Skeletal muscle satellite cell (primary cell): Measurements from ENCODE around the gene SERTAD1. TPM values are rescaled to one million over a fixed set of nuclear protein-coding genes. Genes with fewer than 3 reads are reported as not detected.
A peak's percentile ranks its signal among the peaks of the same experiment; 100 is the strongest.

Source experiments
- H3K27me3 ChIP-seq: 2 replicates; pipeline ENCODE4 v1.7.0; 2013; ENCODE audit warnings: low read length; ENCODE audit not compliant: control insufficient read depth, insufficient read depth
- H3K36me3 ChIP-seq: 2 replicates; pipeline ENCODE4 v1.7.0; 2013; ENCODE audit warnings: mild to moderate bottlenecking, control low read depth, low read length; ENCODE audit not compliant: insufficient read depth
- H3K4me1 ChIP-seq: 2 replicates; pipeline ENCODE4 v1.7.0; 2013; ENCODE audit warnings: low read length; ENCODE audit not compliant: control insufficient read depth, insufficient read depth
- H3K4me2 ChIP-seq: 2 replicates; pipeline ENCODE4 v1.7.0; 2013; ENCODE audit warnings: mild to moderate bottlenecking, low read length
- H3K4me3 ChIP-seq: 2 replicates; pipeline ENCODE4 v1.7.0; 2013; ENCODE audit warnings: low read length
- H3K9ac ChIP-seq: 2 replicates; pipeline ENCODE4 v1.7.0; 2013; ENCODE audit warnings: mild to moderate bottlenecking, low read depth, low read length, moderate library complexity
- H3K9me3 ChIP-seq: replicated peaks from 2 replicates; pipeline ENCODE4 v1.7.0; 2013; ENCODE audit warnings: mild to moderate bottlenecking, control low read depth, low read length
- total RNA-seq: library from RNA; depleted of rRNA; stranded (reverse); fragments of >200 nt; gene quantifications from 2 replicates; pipeline ENCODE4 v1.2.3, GENCODE V29; 2012; rRNA removed

The SERTAD1 gene, protein sequence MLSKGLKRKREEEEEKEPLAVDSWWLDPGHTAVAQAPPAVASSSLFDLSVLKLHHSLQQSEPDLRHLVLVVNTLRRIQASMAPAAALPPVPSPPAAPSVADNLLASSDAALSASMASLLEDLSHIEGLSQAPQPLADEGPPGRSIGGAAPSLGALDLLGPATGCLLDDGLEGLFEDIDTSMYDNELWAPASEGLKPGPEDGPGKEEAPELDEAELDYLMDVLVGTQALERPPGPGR
- total RNA-seq, result 23.3 and 25.1 TPM in 2 replicates

DNA sequence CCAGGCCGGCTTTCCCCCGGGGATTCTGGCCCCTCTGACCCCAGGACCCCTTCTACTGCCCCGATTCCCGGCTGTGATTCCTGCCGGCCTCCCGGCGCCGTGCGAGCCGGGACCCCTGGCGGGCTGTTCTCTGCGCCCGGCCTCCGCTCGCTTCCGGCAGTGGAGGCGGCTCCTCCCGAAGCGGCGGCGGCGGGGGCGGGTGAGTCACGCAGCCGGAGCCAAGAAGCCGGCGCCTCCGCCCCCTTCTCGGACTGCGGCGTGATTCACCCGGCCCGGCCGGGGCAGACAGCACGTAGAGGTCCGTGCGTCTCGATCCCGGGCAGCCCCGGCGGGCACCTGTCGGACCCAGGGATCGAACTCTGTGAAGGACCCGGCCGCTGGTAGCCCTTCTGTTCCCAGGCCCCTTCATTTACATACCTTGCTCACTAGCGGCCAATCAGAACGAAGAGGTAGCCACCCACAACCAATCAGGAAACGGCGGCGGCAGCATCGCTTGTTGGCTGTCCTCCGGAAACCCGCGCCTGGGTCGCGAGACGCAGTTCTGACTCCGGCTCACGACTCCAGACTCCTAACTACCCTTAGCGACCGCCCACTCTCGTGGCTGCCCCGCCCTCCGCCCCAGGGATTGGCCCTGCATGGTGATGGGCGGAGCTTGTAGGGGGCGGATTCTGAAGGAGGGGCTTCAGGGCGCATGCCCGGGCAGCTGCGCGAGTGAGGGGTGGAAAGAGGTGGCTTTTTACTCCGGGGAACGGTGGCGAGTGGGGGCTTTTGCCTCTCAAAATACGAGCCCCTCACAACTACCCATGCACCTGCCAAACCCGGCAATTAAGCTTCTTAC is at the start of gene SERTAD1:
Gene SERTAD1 (minus strand): TSS at position 543 of the 838 bp plus-strand sequence. CDS start 2,446 bp downstream, outside the sequence.
- H3K4me3 ChIP-seq, result peak within 1 kb of the TSS; percentile 91
- H3K9me3 ChIP-seq, result no peaks in the 10 kb centered on the region
- peaks cover 27% of the 10 kb centered on the region for H3K4me1 ChIP-seq

DNA sequence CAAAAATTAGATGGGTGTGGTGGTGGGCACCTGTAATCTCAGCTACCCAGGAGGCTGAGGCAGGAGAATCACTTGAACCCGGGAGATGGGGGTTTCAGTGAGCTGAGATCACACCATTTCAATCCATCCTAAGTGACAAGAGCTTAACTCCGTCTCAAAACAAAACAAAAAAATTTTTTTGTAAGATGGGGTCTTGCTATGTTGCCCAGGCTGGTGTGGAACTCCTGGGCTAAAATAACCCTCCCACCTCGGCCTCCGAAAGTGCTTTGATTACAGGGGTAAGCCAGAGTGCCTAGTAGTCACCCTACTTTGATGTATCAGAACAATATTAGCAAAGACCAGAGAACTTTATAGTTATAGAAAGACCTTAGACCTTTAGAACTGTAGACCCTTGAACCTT is 48.9 kb upstream of the SERTAD1 start:
- Histone ChIP-seq H3K27me3 (peaks cover 3% of the 10 kb centered on the region), H3K9me3 (no peaks in the 10 kb centered on the region), H3K4me3 (no peak overlapping the region), H3K4me1 (no peaks in the 10 kb centered on the region), H3K9ac (no peak overlapping the region), H3K36me3 (no peaks in the 10 kb centered on the region), H3K4me2 (no peak overlapping the region)

More for the DNA sequence above, at the start of gene SERTAD1:
- H3K9ac ChIP-seq, result peak within 1 kb of the TSS; percentile 98
- no peaks in the 10 kb centered on the region for H3K27me3 ChIP-seq
- H3K4me2 ChIP-seq, result peak within 1 kb of the TSS; percentile 87
- H3K36me3 ChIP-seq, result peaks cover 15% of the 10 kb centered on the region

DNA sequence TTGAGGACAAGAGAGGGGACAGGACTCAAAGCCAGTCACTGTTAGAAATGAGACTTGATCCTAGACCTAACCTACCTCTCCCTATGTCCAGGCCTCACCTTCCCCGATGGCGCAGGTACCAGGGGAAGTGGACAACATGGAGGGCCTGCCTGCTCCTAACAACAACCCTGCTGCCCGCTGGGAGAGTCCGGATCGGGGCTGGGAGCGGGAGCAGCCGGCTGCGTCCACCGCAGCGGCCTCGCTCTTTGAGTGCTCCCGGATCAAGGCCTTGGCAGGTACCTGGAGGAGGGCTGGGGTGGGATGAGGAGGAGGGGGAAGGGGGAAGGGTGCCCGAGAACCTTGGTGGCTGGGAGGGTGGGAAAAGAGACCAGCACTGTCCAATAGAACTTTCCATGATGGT is 46.7 kb upstream of the SERTAD1 start:
- no peaks in the 10 kb centered on the region for H3K4me1 ChIP-seq
- no peaks in the 10 kb centered on the region for H3K36me3 ChIP-seq
- no peak overlapping the region for H3K9ac ChIP-seq
- H3K4me2 ChIP-seq, result no peak overlapping the region
- no peaks in the 10 kb centered on the region for H3K27me3 ChIP-seq
- H3K9me3 ChIP-seq, result no peaks in the 10 kb centered on the region
- no peak overlapping the region for H3K4me3 ChIP-seq

DNA sequence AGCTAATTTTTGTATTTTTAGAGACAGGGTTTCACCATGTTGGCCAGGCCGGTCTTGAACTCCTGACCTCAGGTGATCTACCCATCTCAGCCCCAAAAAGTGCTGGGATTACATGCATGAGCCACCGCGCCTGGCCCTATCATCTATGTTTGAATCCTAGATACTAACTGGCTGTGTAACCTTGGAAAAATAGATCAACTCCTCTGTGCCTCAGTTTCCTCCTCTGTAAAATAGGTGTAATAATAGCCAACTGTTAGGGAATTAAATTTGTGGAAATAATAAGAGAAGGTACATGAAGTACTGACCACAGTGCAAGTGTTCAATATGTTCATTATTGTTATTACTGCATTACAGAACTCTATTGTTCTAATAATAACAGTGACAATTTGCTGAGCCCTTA is 45.3 kb upstream of the SERTAD1 start:
- Histone ChIP-seq H3K4me1 (peaks cover 7% of the 10 kb centered on the region), H3K9me3 (no peaks in the 10 kb centered on the region), H3K9ac (no peak overlapping the region), H3K4me2 (no peak overlapping the region), H3K4me3 (no peak overlapping the region), H3K27me3 (peaks cover 7% of the 10 kb centered on the region), H3K36me3 (no peaks in the 10 kb centered on the region)

DNA sequence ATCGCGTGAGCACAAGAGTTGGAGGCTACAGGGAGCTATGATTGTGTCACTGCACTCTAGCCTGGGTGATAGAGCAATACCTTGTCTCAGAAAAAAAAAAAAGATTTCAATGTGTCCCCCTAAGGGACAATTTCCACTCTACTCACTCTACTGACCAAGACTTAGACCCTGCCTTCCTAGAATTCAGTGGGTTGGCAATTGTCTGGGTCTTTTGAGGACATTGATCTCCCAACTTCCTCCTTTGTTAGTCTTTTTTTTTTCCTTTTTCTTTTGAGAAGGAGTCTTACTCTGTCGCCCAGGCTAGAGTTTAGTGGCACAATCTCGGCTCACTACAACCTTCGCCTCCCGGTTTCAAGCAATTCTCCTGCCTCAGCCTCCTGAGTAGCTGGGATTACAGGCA is 43.2 kb upstream of the SERTAD1 start:
- Histone ChIP-seq H3K27me3 (peaks cover 8% of the 10 kb centered on the region), H3K36me3 (no peaks in the 10 kb centered on the region), H3K9ac (no peak overlapping the region), H3K4me3 (no peak overlapping the region), H3K9me3 (no peaks in the 10 kb centered on the region), H3K4me1 (peaks cover 21% of the 10 kb centered on the region), H3K4me2 (no peak overlapping the region)

DNA sequence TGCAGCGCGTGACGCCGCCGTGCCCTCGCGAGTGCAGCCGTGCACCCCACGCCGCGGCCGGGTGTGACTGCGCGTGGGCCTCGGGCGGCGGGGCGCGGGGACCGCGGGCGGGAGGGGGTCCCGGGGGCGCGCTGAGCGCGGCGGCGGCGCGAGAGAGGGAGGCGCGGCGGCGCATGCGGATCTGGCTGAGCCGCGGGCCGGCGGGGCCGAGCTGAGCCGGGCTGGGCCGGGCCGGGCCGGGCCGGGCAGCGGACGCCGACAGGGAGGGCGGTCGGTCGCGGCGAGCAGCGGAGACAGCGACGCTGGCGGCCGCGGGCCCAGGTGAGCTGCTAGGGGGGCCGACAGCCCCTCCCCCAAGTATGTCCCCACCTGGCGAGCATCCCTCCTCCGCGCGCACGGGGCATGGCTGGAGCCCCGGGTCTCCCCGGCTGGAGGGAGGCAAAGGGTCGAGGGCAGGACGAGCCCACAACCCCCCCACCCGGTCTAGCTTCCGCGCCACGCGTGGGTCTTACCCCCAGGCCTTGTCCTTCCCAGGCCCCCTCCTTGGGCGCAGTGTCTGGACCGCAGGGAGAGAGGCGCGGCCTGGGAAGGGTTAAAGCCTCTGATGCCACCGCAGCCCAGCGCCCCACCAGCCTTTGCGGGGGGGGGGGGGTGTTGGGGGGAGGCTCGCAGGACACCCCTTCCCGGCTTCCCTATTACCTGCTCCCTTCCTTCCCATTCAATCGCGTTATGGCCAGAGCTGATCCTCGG is 41.4 kb upstream of the SERTAD1 start, which contains the start of gene SPTBN4:
Gene SPTBN4 (plus strand): TSS at position 17 of the 750 bp plus-strand sequence. CDS start 5,621 bp downstream, outside the sequence.
- Histone ChIP-seq H3K4me2 (peak within 1 kb of the TSS; percentile 92), H3K4me3 (peak within 1 kb of the TSS; percentile 67), H3K9me3 (no peaks in the 10 kb centered on the region), H3K9ac (no peak within 1 kb of the TSS), H3K36me3 (no peaks in the 10 kb centered on the region), H3K27me3 (peaks cover 8% of the 10 kb centered on the region), H3K4me1 (peaks cover 29% of the 10 kb centered on the region)

DNA sequence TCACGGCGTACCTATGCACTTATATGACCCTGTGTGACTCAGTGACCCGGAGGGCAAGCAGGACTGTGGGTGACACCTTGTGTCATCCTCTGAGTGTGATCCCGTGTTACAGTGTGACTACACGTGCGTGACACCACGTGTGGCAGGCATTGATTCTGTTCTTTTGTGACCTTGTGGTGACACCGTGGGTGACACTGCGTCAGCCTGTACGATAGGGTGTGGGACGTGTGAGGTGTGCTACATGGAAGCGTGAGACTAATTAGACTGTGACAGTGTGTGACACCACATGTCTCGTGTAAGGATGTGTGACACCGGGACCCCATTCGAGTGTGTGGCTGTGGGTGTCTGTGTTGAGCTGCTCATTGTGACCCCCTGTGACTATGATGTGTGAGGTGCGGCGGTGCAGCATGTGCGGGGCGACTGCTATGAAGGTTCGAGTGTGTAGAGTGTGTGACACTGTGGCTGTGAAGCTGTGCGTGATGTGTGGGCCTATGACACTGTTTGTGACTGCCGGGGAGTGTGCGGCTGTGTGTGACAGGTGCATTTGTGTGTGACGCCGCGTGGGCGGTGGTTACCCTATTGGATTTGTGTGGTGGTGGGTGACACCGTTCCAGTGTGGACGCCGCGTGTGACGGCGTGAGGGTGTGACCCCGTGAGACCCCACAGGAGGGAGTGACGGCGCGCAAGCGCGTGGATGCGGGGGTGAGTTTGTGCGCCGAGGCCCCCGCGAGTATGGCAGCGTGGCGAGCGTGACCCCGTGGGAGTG is 40.6 kb upstream of the SERTAD1 start:
- no peak overlapping the region for H3K9ac ChIP-seq
- peaks cover 8% of the 10 kb centered on the region for H3K27me3 ChIP-seq

DNA sequence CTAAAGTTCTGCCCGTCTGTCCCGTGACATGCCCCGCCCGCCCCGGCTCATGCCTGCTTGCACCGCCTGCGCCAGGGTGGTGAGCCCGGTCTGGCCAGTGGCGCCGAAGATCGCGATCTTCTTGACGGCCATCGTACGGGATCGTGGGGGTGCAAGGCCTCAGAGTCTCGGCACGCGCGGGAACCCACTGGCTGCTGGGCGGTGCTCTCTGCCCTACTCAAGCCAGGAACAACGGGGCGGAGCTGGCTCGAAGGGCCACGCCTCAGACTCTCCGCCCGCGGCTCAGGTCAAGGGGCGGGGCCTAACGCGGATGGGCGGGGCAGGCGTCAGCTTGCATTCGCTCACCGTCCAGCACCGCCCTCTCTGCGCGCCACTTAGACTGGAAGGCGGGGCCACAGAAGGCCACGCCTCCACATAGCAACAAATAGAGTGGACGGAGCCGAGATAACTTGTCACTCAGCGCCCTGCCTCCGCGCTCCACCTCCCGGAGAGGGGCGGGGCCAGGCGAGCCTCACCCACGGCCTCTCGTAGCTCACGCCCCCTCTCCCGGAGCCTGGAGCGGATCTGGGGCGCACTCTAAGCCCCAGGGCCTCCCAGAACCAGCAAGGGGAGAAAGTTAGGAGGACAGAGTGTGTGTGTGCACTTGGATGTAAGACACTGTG is 39.9 kb upstream of the SERTAD1 start, which contains the start of gene BLVRB:
Gene BLVRB (minus strand): TSS at position 189 of the 662 bp plus-strand sequence. CDS start 57 bp downstream, at position 132.
- no peaks in the 10 kb centered on the region for H3K36me3 ChIP-seq
- H3K9me3 ChIP-seq, result no peaks in the 10 kb centered on the region
- peak within 1 kb of the TSS; percentile 92 for H3K4me2 ChIP-seq
- H3K4me1 ChIP-seq, result peaks cover 29% of the 10 kb centered on the region
- H3K4me3 ChIP-seq, result peak within 1 kb of the TSS; percentile 83
- peak within 1 kb of the TSS; percentile 83 for H3K9ac ChIP-seq
- H3K27me3 ChIP-seq, result peaks cover 8% of the 10 kb centered on the region

More for the DNA sequence above, 40.6 kb upstream of the SERTAD1 start:
- Histone ChIP-seq H3K4me3 (peak overlapping the region; percentile 67), H3K9me3 (no peaks in the 10 kb centered on the region), H3K4me1 (peaks cover 29% of the 10 kb centered on the region), H3K4me2 (peak overlapping the region; percentile 92), H3K36me3 (no peaks in the 10 kb centered on the region)

DNA sequence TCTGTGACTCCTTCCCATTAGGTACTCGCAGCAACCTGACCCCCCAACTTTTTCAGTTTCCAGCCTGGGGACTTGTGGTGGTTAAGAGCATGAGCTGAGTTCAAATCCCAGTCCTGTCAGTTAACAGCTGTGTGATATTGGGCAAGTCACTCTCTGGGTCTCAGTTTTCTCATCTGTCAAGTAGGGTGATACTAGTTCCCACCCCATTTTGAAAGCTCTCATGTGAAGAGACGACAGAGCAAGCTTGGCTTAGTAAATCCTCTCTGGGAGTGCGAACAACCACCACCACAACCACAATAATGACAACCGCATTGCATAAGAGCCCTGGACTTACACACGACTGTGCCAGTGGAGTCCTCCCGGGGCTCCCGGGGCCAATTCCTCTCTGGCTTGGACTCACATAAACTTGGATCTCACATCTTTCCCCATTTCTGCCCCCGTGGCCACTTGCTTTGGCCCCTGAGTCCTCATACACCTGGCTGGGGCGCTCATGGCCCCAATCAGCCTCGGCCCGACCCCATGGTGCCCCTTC is 39.3 kb upstream of the SERTAD1 start:
- Histone ChIP-seq H3K4me3 (peak overlapping the region; percentile 83), H3K4me1 (peaks cover 29% of the 10 kb centered on the region), H3K4me2 (peak overlapping the region; percentile 87), H3K36me3 (no peaks in the 10 kb centered on the region), H3K27me3 (peaks cover 8% of the 10 kb centered on the region), H3K9ac (peak overlapping the region; percentile 83), H3K9me3 (no peaks in the 10 kb centered on the region)
